ENCODE results near the gene KRT74. TPM values are rescaled to one million over a fixed set of nuclear protein-coding genes. Genes with fewer than 3 reads are reported as not detected.
A peak's percentile ranks its signal among the peaks of the same experiment; 100 is the strongest.

KRT74 gene
- total RNA-seq, 4 donors from 2014 or later: 2.0 to 44.4 (median 21.2) TPM

DNA sequence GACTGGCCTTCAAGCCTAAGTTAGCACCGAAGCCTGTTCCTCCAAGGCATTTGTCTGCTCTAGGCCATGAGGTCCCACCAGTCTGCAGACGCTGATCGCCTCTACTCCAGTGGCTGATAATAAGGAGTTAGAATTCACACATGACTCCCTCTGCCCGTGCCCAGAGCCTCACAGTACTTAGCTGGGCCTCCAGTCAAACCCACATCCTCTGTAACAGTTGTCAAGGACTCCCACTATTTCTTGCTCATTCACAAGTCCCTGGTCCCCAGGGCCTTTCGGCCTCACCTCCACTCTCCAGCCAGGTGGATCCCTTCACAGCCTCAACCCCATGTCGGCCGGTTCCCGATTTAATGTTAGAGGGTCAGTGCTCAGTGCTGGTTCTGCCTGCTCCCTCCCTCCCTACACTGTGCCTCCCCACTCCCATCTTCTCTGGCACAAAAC, 47.1 kb downstream of the KRT74 start:
- no peaks in the 10 kb centered on the region for H3K9me3 ChIP-seq
- H3K27ac ChIP-seq: no peak overlapping the region
- no peaks in the 10 kb centered on the region for H3K27me3 ChIP-seq
- no peaks in the 10 kb centered on the region for H3K36me3 ChIP-seq
- peak in 1 of 2 donors; percentile 55 for DNase-seq (ENCODE audit: low spot score in 2 of 2)
- WGBS: 85% methylated on average over 8 of the region's 8 CpGs
- no peak for TF ChIP-seq POLR2AphosphoS5 (IDR thresholded peaks at IDR 0.05)
- no peak overlapping the region for H3K4me3 ChIP-seq
- peaks cover 46% of the 10 kb centered on the region for H3K4me1 ChIP-seq

DNA sequence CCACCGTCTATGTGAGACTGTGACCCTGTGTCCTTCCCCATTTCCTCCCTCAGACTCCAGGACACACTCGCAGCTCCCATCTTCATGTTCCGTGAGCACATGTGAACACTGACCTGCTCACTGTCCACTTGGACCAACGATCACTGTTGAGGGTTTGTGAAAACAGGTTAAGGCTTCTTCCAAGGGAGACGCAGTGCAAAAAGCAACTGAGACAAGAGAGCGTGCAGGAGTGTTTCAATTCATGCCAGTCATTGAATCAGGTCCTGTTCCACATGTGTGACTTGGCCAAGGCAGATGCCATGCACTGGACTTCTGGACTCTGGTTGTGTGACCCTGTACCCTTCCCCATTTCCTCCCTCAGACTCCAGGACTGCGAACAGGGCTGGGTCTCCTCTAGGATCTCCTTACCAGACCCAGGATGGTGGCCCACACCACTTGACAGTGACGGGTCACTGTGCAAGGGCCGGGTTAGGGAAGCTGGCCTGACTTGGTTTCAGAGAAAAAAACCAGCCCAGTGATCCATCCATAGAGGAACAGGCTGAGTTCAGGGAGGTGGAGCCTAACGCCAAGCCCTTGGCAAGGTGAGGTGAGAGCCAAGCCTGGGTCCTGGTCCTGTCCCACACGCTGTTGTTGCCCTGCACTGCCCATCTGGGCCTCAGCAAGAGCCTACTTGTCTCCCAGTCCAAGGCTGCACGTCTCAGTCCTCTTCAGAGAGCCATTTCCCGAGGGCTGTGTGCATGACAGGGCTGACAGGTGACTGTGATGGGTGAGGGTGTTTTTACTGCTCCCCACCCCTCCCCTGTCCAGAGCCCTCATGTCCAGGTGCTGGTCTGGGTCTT, 47.8 kb downstream of the KRT74 start:
- Histone ChIP-seq H3K27ac (peak overlapping the region; percentile 94), H3K9me3 (no peaks in the 10 kb centered on the region), H3K27me3 (no peaks in the 10 kb centered on the region), H3K4me1 (peaks cover 53% of the 10 kb centered on the region), H3K36me3 (no peaks in the 10 kb centered on the region), H3K4me3 (no peak overlapping the region)
- peak; percentile 48 to 52 for DNase-seq (ENCODE audit: low spot score in 2 of 2)
- 76% methylated on average over 9 of the region's 13 CpGs for WGBS
- no peak for TF ChIP-seq POLR2A (IDR thresholded peaks at IDR 0.05)
- TF ChIP-seq, protein P1, sequence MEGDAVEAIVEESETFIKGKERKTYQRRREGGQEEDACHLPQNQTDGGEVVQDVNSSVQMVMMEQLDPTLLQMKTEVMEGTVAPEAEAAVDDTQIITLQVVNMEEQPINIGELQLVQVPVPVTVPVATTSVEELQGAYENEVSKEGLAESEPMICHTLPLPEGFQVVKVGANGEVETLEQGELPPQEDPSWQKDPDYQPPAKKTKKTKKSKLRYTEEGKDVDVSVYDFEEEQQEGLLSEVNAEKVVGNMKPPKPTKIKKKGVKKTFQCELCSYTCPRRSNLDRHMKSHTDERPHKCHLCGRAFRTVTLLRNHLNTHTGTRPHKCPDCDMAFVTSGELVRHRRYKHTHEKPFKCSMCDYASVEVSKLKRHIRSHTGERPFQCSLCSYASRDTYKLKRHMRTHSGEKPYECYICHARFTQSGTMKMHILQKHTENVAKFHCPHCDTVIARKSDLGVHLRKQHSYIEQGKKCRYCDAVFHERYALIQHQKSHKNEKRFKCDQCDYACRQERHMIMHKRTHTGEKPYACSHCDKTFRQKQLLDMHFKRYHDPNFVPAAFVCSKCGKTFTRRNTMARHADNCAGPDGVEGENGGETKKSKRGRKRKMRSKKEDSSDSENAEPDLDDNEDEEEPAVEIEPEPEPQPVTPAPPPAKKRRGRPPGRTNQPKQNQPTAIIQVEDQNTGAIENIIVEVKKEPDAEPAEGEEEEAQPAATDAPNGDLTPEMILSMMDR (IDR thresholded peaks at IDR 0.05): no peak
- TF ChIP-seq EP300 (IDR thresholded peaks at IDR 0.05): no peak
- no peak for TF ChIP-seq POLR2AphosphoS5 (IDR thresholded peaks at IDR 0.05)

DNA sequence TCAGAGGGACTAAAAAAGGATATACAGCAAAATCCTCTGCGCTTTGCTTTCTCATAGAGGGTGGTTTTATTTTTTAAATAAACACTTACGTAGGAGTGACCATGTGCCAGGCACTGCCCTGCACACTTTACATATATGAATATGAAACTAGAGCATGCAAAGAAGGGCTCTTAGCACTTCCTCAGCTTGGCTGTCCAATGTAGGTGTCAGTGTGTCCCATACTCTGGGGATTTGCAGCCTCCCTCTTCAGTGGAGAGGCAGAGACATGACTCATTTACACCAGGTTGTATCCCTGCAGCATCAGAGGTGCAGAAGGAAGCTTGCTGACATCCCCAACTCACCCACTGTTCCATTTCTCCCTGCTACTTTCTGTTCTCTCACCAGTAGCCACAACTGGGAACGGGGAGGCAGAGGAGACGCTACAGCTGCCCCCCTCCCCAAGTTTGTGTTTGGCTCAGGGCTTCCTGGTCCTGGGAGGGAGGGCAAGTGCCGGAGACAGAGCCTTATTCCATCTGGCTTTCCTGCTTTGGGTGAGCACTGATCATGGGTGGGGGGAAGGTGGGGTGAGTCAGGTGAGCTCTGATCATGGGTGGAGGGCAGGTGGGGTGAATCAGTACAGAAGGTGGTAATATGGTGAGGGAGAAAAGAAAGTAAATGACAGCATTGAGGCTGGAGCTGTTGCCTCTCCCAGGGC, 48.6 kb downstream of the KRT74 start:
- TF ChIP-seq POLR2A (IDR thresholded peaks at IDR 0.05): no peak
- TF ChIP-seq EP300 (IDR thresholded peaks at IDR 0.05): no peak
- TF ChIP-seq, protein P1 (IDR thresholded peaks at IDR 0.05): no peak
- TF ChIP-seq POLR2AphosphoS5 (IDR thresholded peaks at IDR 0.05): no peak
- no peaks in the 10 kb centered on the region for H3K9me3 ChIP-seq
- WGBS: 33% methylated on average over 5 of the region's 5 CpGs
- H3K27me3 ChIP-seq: peaks cover 6% of the 10 kb centered on the region
- peaks cover 60% of the 10 kb centered on the region for H3K4me1 ChIP-seq
- peak; percentile 27 to 32 for DNase-seq (ENCODE audit: low spot score in 2 of 2)
- H3K27ac ChIP-seq: peak overlapping the region; percentile 94
- H3K36me3 ChIP-seq: no peaks in the 10 kb centered on the region
- no peak overlapping the region for H3K4me3 ChIP-seq

DNA sequence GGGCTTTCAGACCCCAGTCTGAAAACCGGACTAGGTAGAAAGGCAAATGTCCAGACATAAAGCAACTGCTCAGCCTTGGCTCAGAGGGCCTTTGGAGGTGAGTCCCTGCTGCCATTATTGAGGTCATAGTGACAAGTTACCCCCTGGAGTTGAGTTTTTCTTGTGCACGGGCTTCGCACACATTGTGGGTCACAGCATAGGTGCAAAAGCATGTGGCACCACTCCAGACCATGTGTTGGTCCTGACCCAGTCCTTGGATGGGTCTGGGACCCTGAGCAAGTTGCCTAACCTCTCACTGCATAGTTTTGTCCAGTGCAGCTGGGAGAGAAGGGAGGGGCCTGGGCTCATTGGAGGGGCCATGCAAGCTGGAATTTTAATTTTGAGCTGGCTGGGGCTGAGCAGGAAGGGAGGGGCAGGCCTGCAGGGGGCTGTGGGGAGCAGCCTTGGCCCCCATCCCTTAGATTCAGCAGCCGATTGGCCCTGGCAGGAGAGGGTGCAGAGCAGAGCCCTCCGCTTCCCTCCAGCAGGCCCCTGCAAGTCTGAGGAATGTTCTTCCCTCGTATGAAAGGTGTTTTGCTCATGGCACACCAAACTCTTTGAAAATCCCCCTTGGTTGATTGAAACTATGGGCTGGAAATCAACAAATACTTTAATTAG, 49.3 kb downstream of the KRT74 start:
- 35% methylated on average over 6 of the region's 6 CpGs for WGBS
- no peaks in the 10 kb centered on the region for H3K9me3 ChIP-seq
- H3K36me3 ChIP-seq: no peaks in the 10 kb centered on the region
- peak in 1 of 2 donors; percentile 57 for DNase-seq (ENCODE audit: low spot score in 2 of 2)
- peak overlapping the region; percentile 94 for H3K27ac ChIP-seq
- H3K4me1 ChIP-seq: peaks cover 60% of the 10 kb centered on the region
- H3K4me3 ChIP-seq: no peak overlapping the region
- H3K27me3 ChIP-seq: peaks cover 10% of the 10 kb centered on the region
- TF ChIP-seq EP300 (IDR thresholded peaks at IDR 0.05): no peak
- TF ChIP-seq POLR2AphosphoS5 (IDR thresholded peaks at IDR 0.05): no peak
- no peak for TF ChIP-seq POLR2A (IDR thresholded peaks at IDR 0.05)

DNA sequence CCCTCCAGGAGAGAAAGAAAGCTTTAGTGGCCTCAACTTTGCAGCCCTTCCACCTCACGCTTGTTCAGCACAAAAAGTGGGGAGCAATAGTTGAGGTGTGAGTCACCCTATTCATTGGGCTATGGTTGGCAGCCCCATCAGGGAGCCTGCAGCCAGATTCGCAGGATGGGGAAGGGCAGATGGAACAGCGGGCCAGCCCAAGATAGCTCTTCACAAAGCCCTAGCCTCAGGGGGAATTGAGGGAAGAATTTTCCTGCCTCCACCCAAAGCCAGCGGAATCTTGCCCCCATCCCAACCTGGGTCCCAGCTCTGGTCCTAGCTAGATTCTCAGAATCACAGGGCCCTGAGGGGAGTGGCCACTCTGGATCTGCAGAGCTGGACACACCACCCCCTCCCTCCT, 49.8 kb downstream of the KRT74 start:
- 64% methylated on average over 4 of the region's 4 CpGs for WGBS
- Histone ChIP-seq H3K36me3 (peaks cover 3% of the 10 kb centered on the region), H3K27ac (peak overlapping the region; percentile 94), H3K4me3 (no peak overlapping the region), H3K4me1 (peaks cover 60% of the 10 kb centered on the region), H3K27me3 (peaks cover 10% of the 10 kb centered on the region), H3K9me3 (no peaks in the 10 kb centered on the region)
- TF ChIP-seq, protein P1 (IDR thresholded peaks at IDR 0.05): no peak
- TF ChIP-seq EP300 (IDR thresholded peaks at IDR 0.05): no peak
- no peak for TF ChIP-seq POLR2A (IDR thresholded peaks at IDR 0.05)
- TF ChIP-seq POLR2AphosphoS5 (IDR thresholded peaks at IDR 0.05): no peak
- DNase-seq (ENCODE audit: low spot score in 2 of 2): peak; percentile 54 to 70

Data from suprapubic skin (tissue), 4 donors.